ENCODE measurements around the gene OAS2. TPM values are rescaled to one million over a fixed set of nuclear protein-coding genes. Genes with fewer than 3 reads are reported as not detected.

Gene OAS2
- polyA plus RNA-seq, 1 donor (not counting 4 experiments of a cell fraction or from before 2014, with no cell fraction given) = 92.7 TPM

- Histone ChIP-seq H3K9ac (ENCODE audit: control insufficient read depth, extremely low read depth, insufficient read depth, low read length) (no peak overlapping the region), H3K4me3 (ENCODE audit: control insufficient read depth in 2 of 3, extremely low read depth in 1 of 3, insufficient read depth in 2 of 3, low read depth in 1 of 3, low read length in 3 of 3) (no peak overlapping the region), H3K4me2 (ENCODE audit: control insufficient read depth, extremely low read depth, insufficient read depth, low read depth, low read length) (no peak overlapping the region), H3K79me2 (ENCODE audit: control insufficient read depth, insufficient read depth, low read length) (no peaks in the 10 kb centered on the region), H3K9me3 (ENCODE audit: control insufficient read depth, low read depth, low read length) (no peaks in the 10 kb centered on the region), H3K4me1 (ENCODE audit: control insufficient read depth, extremely low read depth, insufficient read depth, low read length) (no peaks in the 10 kb centered on the region), H2AFZ (ENCODE audit: control insufficient read depth, low read length) (no peak overlapping the region), H4K20me1 (ENCODE audit: control insufficient read depth, extremely low read depth, insufficient read depth, low read length) (no peaks in the 10 kb centered on the region), H3K27ac (ENCODE audit: control insufficient read depth, insufficient read depth, low read length) (no peak overlapping the region), H3K27me3 (ENCODE audit: control insufficient read depth, extremely low read depth, insufficient read depth, low read length) (peaks cover 17% of the 10 kb centered on the region), H3K36me3 (ENCODE audit: control insufficient read depth in 2 of 2, extremely low read depth in 1 of 2, insufficient read depth in 2 of 2, low read length in 2 of 2) (no peaks in the 10 kb centered on the region), H3K9me1 (ENCODE audit: control insufficient read depth, extremely low read depth, insufficient read depth, low read length) (no peaks in the 10 kb centered on the region)
- dilution Hi-C loops (cut with MboI; ENCODE audit: extremely low pct_ligation_motif_present, low sequenced_read_pairs) = loop anchor here (25.0 kb wide), 1 partner anchor 112 kb away; no protein-coding TSS in a partner anchor
- TF ChIP-seq EZH2 (IDR thresholded peaks at IDR 0.05; ENCODE audit: low read length) (no peak), CTCF (optimal IDR thresholded peaks at IDR 0.05 in 1 of 3, IDR thresholded peaks at IDR 0.05 in 1 of 3, conservative IDR thresholded peaks at IDR 0.05 in 1 of 3; ENCODE audit: extremely low read depth in 1 of 3, insufficient read depth in 2 of 3, low read length in 3 of 3) (no peak)
- FAIRE-seq (no peak), DNase-seq (ENCODE audit: low read depth, low spot score) (no peak)
These were observed 72.5 kb downstream of the OAS2 start for GRCh38 chr12:113050795-113051194.

- TF ChIP-seq CTCF (optimal IDR thresholded peaks at IDR 0.05 in 1 of 3, IDR thresholded peaks at IDR 0.05 in 1 of 3, conservative IDR thresholded peaks at IDR 0.05 in 1 of 3; ENCODE audit: extremely low read depth in 1 of 3, insufficient read depth in 2 of 3, low read length in 3 of 3) (no peak), EZH2 (IDR thresholded peaks at IDR 0.05; ENCODE audit: low read length) (no peak)
- Histone ChIP-seq H3K27ac (ENCODE audit: control insufficient read depth, insufficient read depth, low read length) (no peak overlapping the region), H3K9me1 (ENCODE audit: control insufficient read depth, extremely low read depth, insufficient read depth, low read length) (no peaks in the 10 kb centered on the region), H2AFZ (ENCODE audit: control insufficient read depth, low read length) (no peak overlapping the region), H3K9ac (ENCODE audit: control insufficient read depth, extremely low read depth, insufficient read depth, low read length) (no peak overlapping the region), H3K4me2 (ENCODE audit: control insufficient read depth, extremely low read depth, insufficient read depth, low read depth, low read length) (no peak overlapping the region), H3K4me1 (ENCODE audit: control insufficient read depth, extremely low read depth, insufficient read depth, low read length) (no peaks in the 10 kb centered on the region), H4K20me1 (ENCODE audit: control insufficient read depth, extremely low read depth, insufficient read depth, low read length) (no peaks in the 10 kb centered on the region), H3K4me3 (ENCODE audit: control insufficient read depth in 2 of 3, extremely low read depth in 1 of 3, insufficient read depth in 2 of 3, low read depth in 1 of 3, low read length in 3 of 3) (no peak overlapping the region), H3K27me3 (ENCODE audit: control insufficient read depth, extremely low read depth, insufficient read depth, low read length) (peaks cover 27% of the 10 kb centered on the region), H3K9me3 (ENCODE audit: control insufficient read depth, low read depth, low read length) (no peaks in the 10 kb centered on the region), H3K36me3 (ENCODE audit: control insufficient read depth in 2 of 2, extremely low read depth in 1 of 2, insufficient read depth in 2 of 2, low read length in 2 of 2) (no peaks in the 10 kb centered on the region), H3K79me2 (ENCODE audit: control insufficient read depth, insufficient read depth, low read length) (no peaks in the 10 kb centered on the region)
- FAIRE-seq = no peak
- dilution Hi-C loops (cut with MboI; ENCODE audit: extremely low pct_ligation_motif_present, low sequenced_read_pairs) = loop anchor here (25.0 kb wide), 1 partner anchor 111 kb away; no protein-coding TSS in a partner anchor
- no peak for DNase-seq (ENCODE audit: low read depth, low spot score)
These were observed 73.4 kb downstream of the OAS2 start for GRCh38 chr12:113051759-113052158.

Data from keratinocyte (primary cell).